ENCODE data around the gene DTX3L.
"Not testable (repeated sequence)": the region's sequence is repeated elsewhere in the genome, so short reads cannot be mapped to it uniquely, and the experiment has no call there.

The DTX3L gene

GRCh38 chr3:122562923-122563716, 1.0 kb upstream of the DTX3L start:
- DNase-seq = no peak

- DNase-seq = peak; percentile 26
These were observed 467 bp upstream of the DTX3L start for GRCh38 chr3:122563717-122564025.

GRCh38 chr3:122568131-122568530, 4.0 kb downstream of the DTX3L start:
- DNase-seq = not testable (repeated sequence)

- no peak for DNase-seq
These were observed 4.6 kb downstream of the DTX3L start for GRCh38 chr3:122568755-122569154.

- peak; percentile 55 for DNase-seq
These were observed 8.8 kb downstream of the DTX3L start for GRCh38 chr3:122572940-122573412.

- no peak for DNase-seq
These were observed 12.2 kb downstream of the DTX3L start for GRCh38 chr3:122576174-122576940.

GRCh38 chr3:122577409-122578031, 13.4 kb downstream of the DTX3L start, which contains the start of gene PARP15:
PARP15 (plus strand) TSS chr3:122577650; CDS start chr3:122577668, 18 bp downstream.
- DNase-seq = peak; percentile 54

- DNase-seq = no peak
These were observed 14.1 kb downstream of the DTX3L start for GRCh38 chr3:122578069-122578740.

- no peak for DNase-seq
These were observed 16.3 kb downstream of the DTX3L start for GRCh38 chr3:122580470-122580869.

- DNase-seq = no peak
These were observed 17.5 kb downstream of the DTX3L start for GRCh38 chr3:122581622-122582021.

GRCh38 chr3:122582390-122582789, 18.3 kb downstream of the DTX3L start:
- no peak for DNase-seq

GRCh38 chr3:122586098-122586497, 22.0 kb downstream of the DTX3L start:
- DNase-seq = no peak

- no peak for DNase-seq
These were observed 22.8 kb downstream of the DTX3L start for GRCh38 chr3:122586773-122587485.

- DNase-seq = no peak
These were observed 23.4 kb downstream of the DTX3L start for GRCh38 chr3:122587572-122587971.

GRCh38 chr3:122589297-122589696, 25.2 kb downstream of the DTX3L start:
- DNase-seq = no peak

GRCh38 chr3:122590610-122591009, 26.5 kb downstream of the DTX3L start:
- DNase-seq = no peak

GRCh38 chr3:122594025-122594424, 29.9 kb downstream of the DTX3L start:
- no peak for DNase-seq

GRCh38 chr3:122598151-122598550, 34.0 kb downstream of the DTX3L start:
- no peak for DNase-seq

GRCh38 chr3:122598556-122598955, 34.4 kb downstream of the DTX3L start:
- no peak for DNase-seq

- no peak for DNase-seq
These were observed 38.0 kb downstream of the DTX3L start for GRCh38 chr3:122602011-122602710.

- no peak for DNase-seq
These were observed 38.9 kb downstream of the DTX3L start for GRCh38 chr3:122603056-122603455.

- DNase-seq = no peak
These were observed 42.2 kb downstream of the DTX3L start for GRCh38 chr3:122606330-122606729.

Data from CD4-positive, alpha-beta T cell treated with Interleukin-10 for 1 hour (primary cell).